Panc1 (cell line): Measurements from ENCODE around the gene SLC4A9. TPM values are rescaled to one million over a fixed set of nuclear protein-coding genes. Genes with fewer than 3 reads are reported as not detected.
"Not testable (repeated sequence)": the region's sequence is repeated elsewhere in the genome, so short reads cannot be mapped to it uniquely, and the experiment has no call there.

Experiments
- ATAC-seq: fragments of 200-7000 bp; cut with Tn5 transposase; 2 replicates; pipeline ENCODE4 v1.9.1; 2020; ENCODE audit warnings: mild to moderate bottlenecking, moderate library complexity
- BruUV-seq: library from RNA; stranded (reverse); fragments of 400-500 nt; replicated peaks from 2 replicates; lab custom pipeline; 2021; lab: Mats Ljungman, UMichigan
- CTCF ChIA-PET: fragments of 300-600 bp; sonication (Branson Sonifier 250); formaldehyde crosslinking; loops from one replicate; lab custom pipeline; 2022; ENCODE audit warnings: antibody characterized with exemption; lab: Charles Lee
- POLR2A ChIA-PET: fragments of 300-600 bp; sonication (Branson Sonifier 250); formaldehyde crosslinking; loops from one replicate; lab custom pipeline; 2022; ENCODE audit warnings: antibody characterized with exemption; lab: Charles Lee
- DNase-seq: peaks from one replicate; pipeline ENCODE4 v3.0.0-alpha.2; 2010; ENCODE audit warnings: low read depth, low spot score
- H3K27ac ChIP-seq: 2 replicates; pipeline ENCODE4 v1.5.1; 2011; ENCODE audit warnings: mild to moderate bottlenecking, low read length, inconsistent platforms
- H3K27me3 ChIP-seq: fragments of 200-500 bp; sonication (Bioruptor generic); 2 replicates; pipeline ENCODE4 v1.6.0; 2014; ENCODE audit warnings: low read length, inconsistent platforms; ENCODE audit not compliant: control insufficient read depth, insufficient read depth
- H3K36me3 ChIP-seq: fragments of 200-500 bp; sonication (Bioruptor generic); 2 replicates; pipeline ENCODE4 v1.5.1; 2014; ENCODE audit warnings: inconsistent platforms, mild to moderate bottlenecking, low read length, moderate library complexity; ENCODE audit not compliant: control insufficient read depth, insufficient read depth
- H3K4me1 ChIP-seq: 2 replicates; pipeline ENCODE4 v1.5.1; 2011; ENCODE audit warnings: inconsistent platforms, mild to moderate bottlenecking, low read length, moderate library complexity; ENCODE audit not compliant: control insufficient read depth, insufficient read depth
- H3K4me3 ChIP-seq, 2 experiments: 2 replicates each; pipeline ENCODE4 v1.5.1; 2011 to 2012; ENCODE audit warnings: low read depth in 2 of 2, low read length in 2 of 2, mild to moderate bottlenecking in 2 of 2, inconsistent platforms in 1 of 2, moderate library complexity in 1 of 2
- H3K9me3 ChIP-seq: fragments of 200-500 bp; sonication (Bioruptor generic); 2 replicates; pipeline ENCODE4 v1.5.1; 2014; ENCODE audit warnings: low read depth, mild to moderate bottlenecking, inconsistent platforms, low read length, moderate library complexity; ENCODE audit not compliant: control insufficient read depth, insufficient read depth
- CTCF ChIP-seq: fragments of 450-650 bp; IDR thresholded peaks from 2 replicates; pipeline ENCODE4 v1.5.1; 2017; ENCODE audit warnings: mild to moderate bottlenecking
- POLR2AphosphoS5 ChIP-seq: IDR thresholded peaks from 2 replicates; pipeline ENCODE4 v1.6.1; 2012; ENCODE audit warnings: mild to moderate bottlenecking, low read depth, low read length, moderate library complexity
- SIN3A ChIP-seq: IDR thresholded peaks from 2 replicates; pipeline ENCODE4 v1.6.1; 2012; ENCODE audit warnings: low read depth, mild to moderate bottlenecking, low read length, moderate library complexity, borderline replicate concordance; ENCODE audit not compliant: insufficient read depth
- TCF7L2 ChIP-seq: IDR thresholded peaks from 2 replicates; pipeline ENCODE4 v1.6.1; 2011; ENCODE audit warnings: mild to moderate bottlenecking, low read depth, low read length, inconsistent platforms
- in situ Hi-C: cut with HindIII; loops from 2 replicates; pipeline ENCODE4 v1.10.0; 2016; ENCODE audit warnings: low sequenced_read_pairs, low pct_unique_long_range_greater_than_20kb
- intact Hi-C: fragments of 100-400 bp; cut with micrococcal nuclease; formaldehyde crosslinking; loops from one replicate; pipeline ENCODE4 v1.10.0; 2022; ENCODE audit not compliant: unreplicated experiment
- total RNA-seq: library from RNA; stranded (reverse); gene quantifications from one replicate; pipeline ENCODE4 v1.2.1, GENCODE V29; 2021; ENCODE audit not compliant: unreplicated experiment
- TF ChIP-seq, protein P1 (sequence below), 2 experiments: IDR thresholded peaks; 2 replicates each; pipeline ENCODE4 v1.6.1; 2011 to 2012; ENCODE audit warnings: low read depth in 2 of 2, control low read depth in 1 of 2, low read length in 1 of 2, mild to moderate bottlenecking in 1 of 2, moderate library complexity in 1 of 2; ENCODE audit not compliant: insufficient read depth in 1 of 2

The SLC4A9 gene
- total RNA-seq, 1 experiment from 2014 or later: not detected

DNA sequence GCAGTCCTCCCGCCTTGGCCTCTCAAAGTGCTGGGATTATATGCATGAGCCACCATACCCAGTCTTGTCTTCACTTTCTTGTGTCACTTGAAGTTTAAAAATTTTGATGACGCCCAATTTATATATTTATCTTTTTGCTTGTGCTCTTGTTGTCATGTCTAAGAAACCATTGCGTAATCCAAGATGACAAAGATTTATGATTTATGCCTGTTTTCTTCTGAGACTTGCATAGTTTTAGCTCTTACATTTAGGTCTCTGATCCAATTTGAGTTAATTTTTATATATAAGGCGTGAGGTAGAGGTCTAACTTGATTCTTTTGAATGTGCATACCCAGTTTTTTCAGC lies 60.2 kb downstream of the SLC4A9 start:
- no peak overlapping the region for H3K27ac ChIP-seq
- ChIA-PET POLR2A (no interaction called here), CTCF (no interaction called here)
- DNase-seq (no peak), ATAC-seq (no peak)
- H3K36me3 ChIP-seq: no peaks in the 10 kb centered on the region
- BruUV-seq: no TSS peak
- H3K9me3 ChIP-seq: no peaks in the 10 kb centered on the region
- H3K4me3 ChIP-seq: no peak overlapping the region
- in situ Hi-C loops: no loop called here
- no peak for TF ChIP-seq SIN3A
- TF ChIP-seq, protein P1, sequence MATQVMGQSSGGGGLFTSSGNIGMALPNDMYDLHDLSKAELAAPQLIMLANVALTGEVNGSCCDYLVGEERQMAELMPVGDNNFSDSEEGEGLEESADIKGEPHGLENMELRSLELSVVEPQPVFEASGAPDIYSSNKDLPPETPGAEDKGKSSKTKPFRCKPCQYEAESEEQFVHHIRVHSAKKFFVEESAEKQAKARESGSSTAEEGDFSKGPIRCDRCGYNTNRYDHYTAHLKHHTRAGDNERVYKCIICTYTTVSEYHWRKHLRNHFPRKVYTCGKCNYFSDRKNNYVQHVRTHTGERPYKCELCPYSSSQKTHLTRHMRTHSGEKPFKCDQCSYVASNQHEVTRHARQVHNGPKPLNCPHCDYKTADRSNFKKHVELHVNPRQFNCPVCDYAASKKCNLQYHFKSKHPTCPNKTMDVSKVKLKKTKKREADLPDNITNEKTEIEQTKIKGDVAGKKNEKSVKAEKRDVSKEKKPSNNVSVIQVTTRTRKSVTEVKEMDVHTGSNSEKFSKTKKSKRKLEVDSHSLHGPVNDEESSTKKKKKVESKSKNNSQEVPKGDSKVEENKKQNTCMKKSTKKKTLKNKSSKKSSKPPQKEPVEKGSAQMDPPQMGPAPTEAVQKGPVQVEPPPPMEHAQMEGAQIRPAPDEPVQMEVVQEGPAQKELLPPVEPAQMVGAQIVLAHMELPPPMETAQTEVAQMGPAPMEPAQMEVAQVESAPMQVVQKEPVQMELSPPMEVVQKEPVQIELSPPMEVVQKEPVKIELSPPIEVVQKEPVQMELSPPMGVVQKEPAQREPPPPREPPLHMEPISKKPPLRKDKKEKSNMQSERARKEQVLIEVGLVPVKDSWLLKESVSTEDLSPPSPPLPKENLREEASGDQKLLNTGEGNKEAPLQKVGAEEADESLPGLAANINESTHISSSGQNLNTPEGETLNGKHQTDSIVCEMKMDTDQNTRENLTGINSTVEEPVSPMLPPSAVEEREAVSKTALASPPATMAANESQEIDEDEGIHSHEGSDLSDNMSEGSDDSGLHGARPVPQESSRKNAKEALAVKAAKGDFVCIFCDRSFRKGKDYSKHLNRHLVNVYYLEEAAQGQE (IDR thresholded peaks at IDR 0.05; ENCODE audit: insufficient read depth in 1 of 2, low read depth in 2 of 2, low read length in 1 of 2): no peak
- TF ChIP-seq CTCF: no peak
- TF ChIP-seq POLR2AphosphoS5: no peak
- no peak for TF ChIP-seq TCF7L2
- intact Hi-C loops: no loop called here
- 0 out of 2 replicates have a peak, but pooled peaks cover 2% of the 10 kb centered on the region for H3K4me1 ChIP-seq
- H3K27me3 ChIP-seq: no peaks in the 10 kb centered on the region

- DNase-seq (no peak), ATAC-seq (no peak)
- Histone ChIP-seq H3K9me3 (no peaks in the 10 kb centered on the region), H3K36me3 (no peaks in the 10 kb centered on the region), H3K27ac (no peak overlapping the region), H3K27me3 (no peaks in the 10 kb centered on the region), H3K4me1 (0 out of 2 replicates have a peak, but pooled peaks cover 2% of the 10 kb centered on the region), H3K4me3 (no peak overlapping the region)
- TF ChIP-seq CTCF: no peak
- TF ChIP-seq SIN3A: no peak
- TF ChIP-seq, protein P1 (IDR thresholded peaks at IDR 0.05; ENCODE audit: insufficient read depth in 1 of 2, low read depth in 2 of 2, low read length in 1 of 2): no peak
- no peak for TF ChIP-seq TCF7L2
- TF ChIP-seq POLR2AphosphoS5: no peak
- TSS peak; percentile 35 for BruUV-seq
- in situ Hi-C loops (no loop called here), intact Hi-C loops (no loop called here)
- POLR2A ChIA-PET: no interaction called here
- CTCF ChIA-PET: no interaction called here
Measured at GRCh38 chr5:140420665-140421361, 60.8 kb downstream of the SLC4A9 start.

DNA sequence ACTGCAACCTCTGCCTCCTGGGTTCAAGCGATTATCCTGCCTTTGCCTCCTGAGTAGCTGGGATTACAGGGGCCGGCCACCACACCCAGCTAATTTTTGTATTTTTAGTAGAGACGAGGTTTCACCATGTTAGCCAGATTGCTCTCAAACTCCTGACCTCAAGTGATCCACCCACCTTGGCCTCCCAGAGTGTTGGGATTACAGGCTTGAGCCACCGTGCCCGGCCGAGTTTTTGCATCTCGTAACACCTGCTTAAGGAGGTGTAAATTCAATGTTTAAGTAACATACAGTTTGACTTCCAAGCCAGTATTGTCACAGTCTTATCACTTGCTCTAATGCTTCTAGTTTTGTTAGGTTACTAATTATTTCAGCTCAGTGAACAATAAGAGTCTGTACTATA lies 61.4 kb downstream of the SLC4A9 start:
- H3K4me3 ChIP-seq, H3K27me3 ChIP-seq, H3K36me3 ChIP-seq, in situ Hi-C loops, H3K9me3 ChIP-seq, H3K4me1 ChIP-seq, POLR2A ChIA-PET, CTCF ChIA-PET, BruUV-seq, H3K27ac ChIP-seq, ATAC-seq, intact Hi-C loops, DNase-seq: not testable (repeated sequence)
